ENCODE measurements around the gene SLN. TPM values are rescaled to one million over a fixed set of nuclear protein-coding genes. Genes with fewer than 3 reads are reported as not detected.

Gene SLN
- total and polyA plus RNA-seq, 10 of the 15 experiments (the other 5 are each of a cell fraction or from before 2014, with no cell fraction given), result 0.39 TPM; not detected in 9

DNA sequence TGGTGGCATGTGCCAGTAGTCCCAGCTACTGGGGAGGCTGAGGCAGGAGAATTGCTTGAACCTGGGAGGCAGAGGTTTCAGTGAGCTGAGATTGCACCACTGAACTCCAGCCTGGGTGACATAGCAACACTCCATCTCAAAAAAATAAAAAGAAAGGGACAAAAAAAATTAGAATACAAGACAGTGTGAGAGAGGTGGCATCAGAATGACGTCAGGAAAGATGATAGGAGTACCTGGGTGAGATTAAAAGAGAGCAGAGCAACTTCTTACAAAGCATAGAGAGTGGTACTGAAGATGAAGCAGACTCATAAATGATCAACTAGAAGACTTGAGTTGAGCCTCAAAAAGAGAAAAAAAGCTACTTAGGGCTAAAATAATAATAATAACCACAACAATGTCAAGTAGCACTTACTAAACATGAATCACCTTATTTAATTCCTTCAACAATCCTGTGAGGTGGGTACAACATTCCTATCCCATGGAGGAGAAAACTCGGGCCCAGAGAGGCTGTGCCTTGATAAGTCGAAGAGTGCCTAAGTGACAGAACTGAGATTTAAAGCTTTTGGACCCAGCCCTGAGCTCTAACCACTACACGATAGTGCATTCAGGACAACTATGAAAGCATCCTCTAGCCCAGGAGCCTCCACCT lies 5.2 kb upstream of the SLN start (continued):
- TF ChIP-seq BCLAF1 (IDR thresholded peaks at IDR 0.05) (no peak), EP300 (IDR thresholded peaks at IDR 0.05; ENCODE audit: borderline replicate concordance in 1 of 2, control insufficient read depth in 1 of 2, low read depth in 2 of 2, low read length in 2 of 2) (no peak), REST (IDR thresholded peaks at IDR 0.05; ENCODE audit: low read depth, low read length) (no peak), RAD21 (IDR thresholded peaks at IDR 0.05; ENCODE audit: insufficient read depth, low read depth, low read length) (no peak), IRF3 (IDR thresholded peaks at IDR 0.05) (no peak), MYB (IDR thresholded peaks at IDR 0.05; ENCODE audit: borderline replicate concordance, low read depth, low read length) (no peak), STAT3 (IDR thresholded peaks at IDR 0.05; ENCODE audit: low read depth, low read length) (no peak), POLR2A (IDR thresholded peaks at IDR 0.05; ENCODE audit: low read depth, low read length) (no peak)
- TF ChIP-seq, protein P1, sequence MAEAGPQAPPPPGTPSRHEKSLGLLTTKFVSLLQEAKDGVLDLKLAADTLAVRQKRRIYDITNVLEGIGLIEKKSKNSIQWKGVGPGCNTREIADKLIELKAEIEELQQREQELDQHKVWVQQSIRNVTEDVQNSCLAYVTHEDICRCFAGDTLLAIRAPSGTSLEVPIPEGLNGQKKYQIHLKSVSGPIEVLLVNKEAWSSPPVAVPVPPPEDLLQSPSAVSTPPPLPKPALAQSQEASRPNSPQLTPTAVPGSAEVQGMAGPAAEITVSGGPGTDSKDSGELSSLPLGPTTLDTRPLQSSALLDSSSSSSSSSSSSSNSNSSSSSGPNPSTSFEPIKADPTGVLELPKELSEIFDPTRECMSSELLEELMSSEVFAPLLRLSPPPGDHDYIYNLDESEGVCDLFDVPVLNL (IDR thresholded peaks at IDR 0.05; ENCODE audit: low read depth, low read length), result no peak
- TF ChIP-seq, protein P2, sequence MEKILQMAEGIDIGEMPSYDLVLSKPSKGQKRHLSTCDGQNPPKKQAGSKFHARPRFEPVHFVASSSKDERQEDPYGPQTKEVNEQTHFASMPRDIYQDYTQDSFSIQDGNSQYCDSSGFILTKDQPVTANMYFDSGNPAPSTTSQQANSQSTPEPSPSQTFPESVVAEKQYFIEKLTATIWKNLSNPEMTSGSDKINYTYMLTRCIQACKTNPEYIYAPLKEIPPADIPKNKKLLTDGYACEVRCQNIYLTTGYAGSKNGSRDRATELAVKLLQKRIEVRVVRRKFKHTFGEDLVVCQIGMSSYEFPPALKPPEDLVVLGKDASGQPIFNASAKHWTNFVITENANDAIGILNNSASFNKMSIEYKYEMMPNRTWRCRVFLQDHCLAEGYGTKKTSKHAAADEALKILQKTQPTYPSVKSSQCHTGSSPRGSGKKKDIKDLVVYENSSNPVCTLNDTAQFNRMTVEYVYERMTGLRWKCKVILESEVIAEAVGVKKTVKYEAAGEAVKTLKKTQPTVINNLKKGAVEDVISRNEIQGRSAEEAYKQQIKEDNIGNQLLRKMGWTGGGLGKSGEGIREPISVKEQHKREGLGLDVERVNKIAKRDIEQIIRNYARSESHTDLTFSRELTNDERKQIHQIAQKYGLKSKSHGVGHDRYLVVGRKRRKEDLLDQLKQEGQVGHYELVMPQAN (conservative IDR thresholded peaks at IDR 0.05), result no peak

Data from GM12878 (cell line).